SK-N-SH (cell line): Measurements from ENCODE around the gene RFX2. TPM values are rescaled to one million over a fixed set of nuclear protein-coding genes. Genes with fewer than 3 reads are reported as not detected.

ENCODE experiments used
- CTCF ChIA-PET: fragments of 300-600, 350-600 bp; formaldehyde crosslinking; extraction: SDS; loops from one replicate; lab custom pipeline; 2021; lab: Yijun Ruan, JAX
- POLR2A ChIA-PET: fragments of 350-600 bp; sonication (Branson Sonifier 250); formaldehyde crosslinking; extraction: SDS; loops from one replicate; lab custom pipeline; 2020; ENCODE audit warnings: antibody characterized with exemption, inconsistent platforms; lab: Yijun Ruan, JAX
- DNase-seq: peaks from one replicate; pipeline ENCODE4 v3.0.0; 2012
- H2AFZ ChIP-seq: fragments of 200-600 bp; sonication (generic); 2 replicates; pipeline ENCODE4 v1.8.1; 2016; ENCODE audit warnings: antibody characterized with exemption, mild to moderate bottlenecking, low read depth
- H3F3A ChIP-seq: fragments of 200-600 bp; sonication (generic); replicated peaks from 2 replicates; pipeline ENCODE3; 2016; ENCODE audit warnings: antibody characterized with exemption, mild to moderate bottlenecking; ENCODE audit not compliant: insufficient read depth
- H3K27ac ChIP-seq, 2 experiments: fragments of 200-500 bp in 1 of 2; fragments of 200-600 bp in 1 of 2; sonication (Bioruptor generic) in 1 of 2; sonication (generic), shearing (Covaris generic) in 1 of 2; 2 replicates each; pipeline versions ENCODE4 v1.5.1 to v1.6.1; 2014 to 2016; ENCODE audit warnings: low read depth in 2 of 2, inconsistent platforms in 1 of 2, low read length in 1 of 2, mild to moderate bottlenecking in 1 of 2, mixed read lengths in 1 of 2
- H3K27me3 ChIP-seq: fragments of 200-600 bp; sonication (generic), shearing (Covaris generic); 2 replicates; pipeline ENCODE4 v1.6.1; 2016; ENCODE audit warnings: mixed run types; ENCODE audit not compliant: insufficient read depth
- H3K36me3 ChIP-seq, 2 experiments: fragments of 200-500 bp in 1 of 2; fragments of 200-600 bp in 1 of 2; sonication (Bioruptor generic) in 1 of 2; sonication (generic) in 1 of 2; replicated peaks in 1 of 2; 2 replicates each; pipeline versions ENCODE3 to v1.5.1; 2014 to 2016; ENCODE audit warnings: low read length in 1 of 2, mild to moderate bottlenecking in 1 of 2; ENCODE audit not compliant: insufficient read depth in 2 of 2, control insufficient read depth in 1 of 2
- H3K4me1 ChIP-seq, 2 experiments: fragments of 200-500 bp in 1 of 2; fragments of 200-600 bp in 1 of 2; sonication (Bioruptor generic) in 1 of 2; sonication (generic), shearing (Covaris generic) in 1 of 2; 2 replicates each; pipeline versions ENCODE4 v1.5.1 to v1.6.1; 2014 to 2016; ENCODE audit warnings: low read depth in 1 of 2, low read length in 1 of 2, mixed run types in 1 of 2; ENCODE audit not compliant: insufficient read depth in 2 of 2, control insufficient read depth in 1 of 2
- H3K4me2 ChIP-seq: fragments of 200-600 bp; sonication (generic), shearing (Covaris generic); 2 replicates; pipeline ENCODE4 v1.6.1; 2017; ENCODE audit warnings: mixed run types
- H3K4me3 ChIP-seq, 2 experiments: fragments of 200-500 bp in 1 of 2; fragments of 200-600 bp in 1 of 2; sonication (Bioruptor generic) in 1 of 2; sonication (generic), shearing (Covaris generic) in 1 of 2; 2 replicates each; pipeline versions ENCODE4 v1.5.1 to v1.8.1; 2014 to 2016; ENCODE audit warnings: low read depth in 2 of 2, inconsistent platforms in 1 of 2, low read length in 1 of 2, mild to moderate bottlenecking in 1 of 2, mixed read lengths in 1 of 2, moderate library complexity in 1 of 2
- H3K79me2 ChIP-seq: fragments of 200-600 bp; sonication (generic); 2 replicates; pipeline ENCODE4 v1.8.1; 2017; ENCODE audit warnings: mild to moderate bottlenecking; ENCODE audit not compliant: insufficient read depth
- H3K9ac ChIP-seq: fragments of 200-600 bp; sonication (generic); 2 replicates; pipeline ENCODE4 v1.6.1; 2017; ENCODE audit warnings: mixed run types
- H3K9me2 ChIP-seq: fragments of 200-600 bp; sonication (generic); 2 replicates; pipeline ENCODE4 v1.6.1; 2017; ENCODE audit warnings: mixed run types
- H3K9me3 ChIP-seq: fragments of 200-600 bp; sonication (generic); 2 replicates; pipeline ENCODE4 v1.6.1; 2017; ENCODE audit warnings: mixed run types, mild to moderate bottlenecking, moderate library complexity
- H4K20me1 ChIP-seq: fragments of 200-600 bp; sonication (generic); 2 replicates; pipeline ENCODE4 v1.6.1; 2017; ENCODE audit warnings: mild to moderate bottlenecking, mixed run types; ENCODE audit not compliant: insufficient read depth
- CHD2 ChIP-seq: fragments of 150-350 bp; IDR thresholded peaks from 2 replicates; pipeline ENCODE4 v1.6.1; 2018; ENCODE audit warnings: low read length; ENCODE audit not compliant: partially characterized antibody
- CTCF ChIP-seq: fragments of 200-600 bp; sonication (generic); IDR thresholded peaks from 2 replicates; pipeline ENCODE4 v1.6.1; 2017; ENCODE audit warnings: antibody characterized with exemption, mild to moderate bottlenecking, moderate library complexity
- ELF1 ChIP-seq: IDR thresholded peaks from 2 replicates; pipeline ENCODE4 v1.4.0; 2012
- EP300 ChIP-seq, 2 experiments: IDR thresholded peaks; 2 replicates each; pipeline versions ENCODE4 v1.4.0 to v1.6.1; 2012; ENCODE audit warnings: borderline replicate concordance in 1 of 2, low read depth in 1 of 2, low read length in 1 of 2
- EZH2phosphoT487 ChIP-seq: fragments of 200-600 bp; sonication (generic); IDR thresholded peaks from 2 replicates; pipeline ENCODE4 v1.6.1; 2017; ENCODE audit warnings: low read depth, mixed run types, mild to moderate bottlenecking, antibody characterized with exemption, moderate library complexity, borderline replicate concordance
- FOXJ3 ChIP-seq: sonication (generic); formaldehyde crosslinking; IDR thresholded peaks from 2 replicates; pipeline ENCODE4 v1.5.1; 2020; ENCODE audit warnings: mild to moderate bottlenecking, missing genetic modification reagents
- FOXM1 ChIP-seq: IDR thresholded peaks from 2 replicates; pipeline ENCODE4 v1.4.0; 2012; ENCODE audit warnings: low read depth, mild to moderate bottlenecking
- GATA2 ChIP-seq: sonication (generic); formaldehyde crosslinking; IDR thresholded peaks from 2 replicates; pipeline ENCODE4 v1.5.0; 2020; ENCODE audit warnings: mild to moderate bottlenecking, missing genetic modification reagents
- JUND ChIP-seq: IDR thresholded peaks from 2 replicates; pipeline ENCODE4 v1.4.0; 2012
- MAX ChIP-seq: IDR thresholded peaks from 2 replicates; pipeline ENCODE4 v1.4.0; 2012; ENCODE audit warnings: low read depth
- MXI1 ChIP-seq: IDR thresholded peaks from 2 replicates; pipeline ENCODE4 v1.6.1; 2012; ENCODE audit warnings: mild to moderate bottlenecking, low read depth, low read length, improper control_type of control experiment
- NFIC ChIP-seq: IDR thresholded peaks from 2 replicates; pipeline ENCODE4 v1.4.0; 2012; ENCODE audit warnings: borderline replicate concordance
- PBX3 ChIP-seq: IDR thresholded peaks from 2 replicates; pipeline ENCODE4; 2012
- POLR2AphosphoS5 ChIP-seq: IDR thresholded peaks from 2 replicates; pipeline ENCODE4 v1.6.1; 2012; ENCODE audit warnings: low read depth, low read length
- RXRA ChIP-seq: IDR thresholded peaks from 2 replicates; pipeline ENCODE4 v1.4.0; 2012; ENCODE audit warnings: low read depth, mild to moderate bottlenecking, borderline replicate concordance
- SMC3 ChIP-seq: IDR thresholded peaks from 2 replicates; pipeline ENCODE4 v1.6.1; 2012; ENCODE audit warnings: low read depth, low read length, improper control_type of control experiment
- TCF12 ChIP-seq: IDR thresholded peaks from 2 replicates; pipeline ENCODE4 v1.4.0; 2012
- TEAD4 ChIP-seq: IDR thresholded peaks from 2 replicates; pipeline ENCODE4 v1.4.0; 2012; ENCODE audit warnings: mild to moderate bottlenecking, borderline replicate concordance; ENCODE audit not compliant: insufficient read depth
- USF1 ChIP-seq: IDR thresholded peaks from 2 replicates; pipeline ENCODE4 v1.4.0; 2012; ENCODE audit warnings: low read depth, borderline replicate concordance
- WGBS: methylation state at CpG from one replicate; pipeline ENCODE4 v1.1.6; 2017; ENCODE audit warnings: low lambda C conversion rate; 5-methylcytosine and 5-hydroxymethylcytosine counted together
- polyA plus RNA-seq, 3 experiments: library from polyadenylated mRNA; depleted of rRNA; stranded (reverse); fragments of >200 nt; gene quantifications; 2 replicates each; pipeline ENCODE4 v1.2.3, GENCODE V29; 2012

The RFX2 gene
- polyA plus RNA-seq, 1 of the 3 experiments (the other 2 are of a cell fraction), result 12.6 TPM

- 76% methylated on average over 10 of the region's 17 CpGs for WGBS
- H3K4me1 ChIP-seq, result peaks cover 0 to 32% of the 10 kb centered on the region in 2 experiments; a peak in 2 of 4 replicates
Observed at GRCh38 chr19:5997371-5997770, 112.9 kb downstream of the RFX2 start.

GRCh38 chr19:5996623-5997320 is 113.5 kb downstream of the RFX2 start:
- H3K36me3 ChIP-seq, result peaks cover 2 to 12% of the 10 kb centered on the region in 2 experiments
- no peaks in the 10 kb centered on the region for H3F3A ChIP-seq
- H3K27me3 ChIP-seq, result no peaks in the 10 kb centered on the region
- H3K9me2 ChIP-seq, result no peaks in the 10 kb centered on the region
- H2AFZ ChIP-seq, result no peak overlapping the region
- no peak overlapping the region for H3K27ac ChIP-seq
- no peaks in the 10 kb centered on the region for H3K79me2 ChIP-seq
- H3K4me1 ChIP-seq, result peaks cover 0 to 32% of the 10 kb centered on the region in 2 experiments; a peak in 2 of 4 replicates
- ChIA-PET CTCF (interaction anchor here (1.2 to 1.6 kb wide), 3 partner anchors 12 to 26 kb away, joined by 3 to 11 read pairs (median 4); no protein-coding TSS in a partner anchor), POLR2A (no interaction called here)
- no peaks in the 10 kb centered on the region for H3K9me3 ChIP-seq
- 94% methylated on average over 10 of the region's 37 CpGs for WGBS
- DNase-seq, result no peak
- no peak overlapping the region for H3K9ac ChIP-seq
- H3K4me2 ChIP-seq, result no peak overlapping the region
- no peaks in the 10 kb centered on the region for H4K20me1 ChIP-seq
- TF ChIP-seq FOXM1 (no peak), TEAD4 (no peak), PBX3 (no peak), EP300 (IDR thresholded peaks at IDR 0.05; ENCODE audit: borderline replicate concordance in 1 of 2, low read depth in 1 of 2, low read length in 1 of 2) (no peak), NFIC (no peak), MXI1 (no peak), CHD2 (no peak), JUND (no peak), GATA2 (CRISPR knock-in tag) (no peak), EZH2phosphoT487 (no peak), ELF1 (no peak), POLR2AphosphoS5 (no peak), SMC3 (no peak), MAX (no peak), FOXJ3 (CRISPR knock-in tag) (no peak), USF1 (no peak), RXRA (no peak), TCF12 (no peak)
- H3K4me3 ChIP-seq, result no peak overlapping the region

More at GRCh38 chr19:5997371-5997770, 112.9 kb downstream of the RFX2 start:
- Histone ChIP-seq H3K9ac (no peak overlapping the region), H3K9me3 (no peaks in the 10 kb centered on the region), H3K27me3 (no peaks in the 10 kb centered on the region), H3K27ac (no peak overlapping the region), H3K9me2 (no peaks in the 10 kb centered on the region), H3K4me3 (no peak overlapping the region), H3F3A (no peaks in the 10 kb centered on the region), H3K4me2 (no peak overlapping the region), H3K79me2 (no peaks in the 10 kb centered on the region), H4K20me1 (no peaks in the 10 kb centered on the region), H3K36me3 (peaks cover 2 to 15% of the 10 kb centered on the region in 2 experiments), H2AFZ (no peak overlapping the region)
- CTCF ChIA-PET, result interaction anchor here (1.2 to 1.9 kb wide), 4 partner anchors 9 to 25 kb away, joined by 3 to 11 read pairs (median 6); no protein-coding TSS in a partner anchor
- POLR2A ChIA-PET, result no interaction called here
- no peak for TF ChIP-seq USF1
- TF ChIP-seq CTCF, result peak; percentile 28
- DNase-seq, result no peak
